ENCODE results near the gene PSAPL1.

DNA sequence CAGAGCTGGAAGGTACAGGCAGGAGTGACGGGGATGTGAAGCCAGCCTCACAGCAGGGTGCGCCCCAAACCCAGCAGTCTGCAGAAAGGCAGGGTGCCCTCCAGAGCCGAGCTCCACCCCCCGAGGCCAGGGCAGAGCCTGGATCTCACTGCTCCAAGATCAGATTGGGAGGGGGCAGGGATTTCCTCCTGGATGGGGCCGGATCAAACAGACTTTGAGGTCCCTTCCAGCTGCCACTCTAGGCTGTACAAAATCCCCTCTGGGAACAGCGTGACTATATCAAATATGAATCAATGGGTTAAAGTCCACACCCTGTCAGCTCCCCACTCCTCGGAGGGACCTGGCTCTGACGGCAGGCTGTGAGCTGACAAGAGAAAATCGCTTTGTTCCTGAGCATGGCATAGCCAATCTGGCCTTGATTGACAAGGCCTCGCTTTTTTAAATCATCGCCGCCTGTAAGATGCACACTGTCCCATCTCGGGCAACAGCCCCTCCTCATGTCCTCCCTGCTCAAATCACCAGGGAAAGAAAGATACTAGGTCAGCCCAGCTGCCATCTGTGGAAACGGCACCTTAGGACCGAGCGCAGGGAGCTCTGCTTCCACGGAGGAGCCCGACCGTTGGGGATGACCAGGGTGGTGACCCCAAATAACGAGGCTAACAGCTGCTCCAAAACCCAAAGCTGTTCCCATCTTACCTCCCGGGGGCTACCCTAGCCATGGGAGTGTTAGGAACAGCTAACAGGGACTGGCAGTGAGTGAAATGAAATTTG lies 39.9 kb downstream of the PSAPL1 start:
- TF ChIP-seq FOXM1 (IDR thresholded peaks at IDR 0.05; ENCODE audit: borderline replicate concordance, low read depth): no peak
- TF ChIP-seq NFIC (IDR thresholded peaks at IDR 0.05): no peak
